Adrenal gland (tissue), 12 donors: ENCODE measurements around the gene RDX. TPM values are rescaled to one million over a fixed set of nuclear protein-coding genes. Genes with fewer than 3 reads are reported as not detected.

Experiments
- DNase-seq, 7 donors: peaks; one replicate each; pipeline ENCODE4 v3.0.0-alpha.2; 2019 to 2020
- H3K27ac ChIP-seq, 5 donors: fragments of 200-600 bp; sonication (generic) in 4 of 5; 1 replicate in 3 of 5; 2 replicates in 2 of 5; pipeline versions ENCODE4 v1.5.1 to v1.8.0; 2016 to 2020; ENCODE audit warnings: mild to moderate bottlenecking in 1 of 5
- H3K27me3 ChIP-seq: fragments of 200-600 bp; 2 replicates; pipeline ENCODE4 v1.8.0; 2021
- H3K36me3 ChIP-seq, 2 donors: fragments of 200-600 bp; replicated peaks in 1 of 2; 1 replicate in 1 of 2; 2 replicates in 1 of 2; pipeline versions ENCODE4 v1.5.1 to v1.8.0; 2018 to 2022
- H3K4me1 ChIP-seq, 2 donors: fragments of 200-600 bp; replicated peaks in 1 of 2; 1 replicate in 1 of 2; 2 replicates in 1 of 2; pipeline versions ENCODE4 v1.5.1 to v1.8.0; 2018 to 2021
- H3K4me3 ChIP-seq, 4 donors: fragments of 200-600 bp; sonication (generic) in 3 of 4; one replicate each; pipeline ENCODE4 v1.5.1; 2016 to 2018
- H3K9me3 ChIP-seq, 3 donors: fragments of 200-600 bp; sonication (generic) in 1 of 3; replicated peaks in 1 of 3; 1 replicate in 2 of 3; 2 replicates in 1 of 3; pipeline versions ENCODE4 v1.5.1 to v1.8.0; 2016 to 2021
- POLR2A ChIP-seq, 2 donors: fragments of 450-650 bp; IDR thresholded peaks; one replicate each; pipeline ENCODE4 v1.6.1; 2017; ENCODE audit warnings: antibody characterized with exemption in 2 of 2, mild to moderate bottlenecking in 2 of 2, moderate library complexity in 1 of 2
- WGBS, 4 donors: extraction: QIAGEN DNeasy Blood & Tissue Kit in 2 of 4; methylation state at CpG; one replicate each; pipeline versions ENCODE4 v1.1.5 to v1.1.7; 2013 to 2017; 5-methylcytosine and 5-hydroxymethylcytosine counted together
- intact Hi-C, 2 donors: fragments of 100-400 bp; cut with DNase I; formaldehyde crosslinking; loops; one replicate each; pipeline versions ENCODE4 v1.14.1 to v1.15.0; 2022 to 2023
- polyA plus RNA-seq, 3 donors: library from polyadenylated mRNA; stranded (reverse); fragments of 200-250 nt in 2 of 3; fragments of 350-450 nt in 1 of 3; fragmentation: Illumina TruSeq in 1 of 3; extraction: RNeasy Lipid Tissue Mini Kit (QIAGEN cat#74804) in 1 of 3; gene quantifications; one replicate each; pipeline ENCODE4 v1.2.3, GENCODE V29; 2013 to 2014
- total RNA-seq, 9 donors: library from RNA; depleted of rRNA in 4 of 9; stranded (reverse); fragments of >200 nt in 4 of 9; fragments of 120-200 nt in 1 of 9; fragmentation: NEBNext Ultra II Directional in 1 of 9; extraction: Animal tissue kit (Norgen Biotek cat#: 25700) in 1 of 9; gene quantifications; one replicate each; pipeline versions ENCODE4 v1.1.0 to v1.2.4, GENCODE V29; 2013 to 2023
- TF ChIP-seq, protein P1 (sequence below), 6 experiments: fragments of 450-650 bp in 4 of 6; fragments of 200-600 bp in 2 of 6; sonication (generic) in 1 of 6; IDR thresholded peaks; 1 replicate in 5 of 6; 2 replicates in 1 of 6; pipeline versions ENCODE4 v1.5.1 to v1.8.0; 2016 to 2021; ENCODE audit warnings: antibody characterized with exemption in 6 of 6, mild to moderate bottlenecking in 2 of 6, moderate library complexity in 1 of 6
- donor health status: healthy with polysubstance abuse.
- donor health status: Bipolar disorder and iron deficiency.
- donor health status: DM: yes; HTN: yes; CAD: no.
- donor health status: DM: no; HTN: no; CAD: no.
- donor health status: DM: no; HTN: no; CAD: no.
- donor health status: DM: yes; HTN: yes; CAD: no.

The RDX gene
- total and polyA plus RNA-seq, 12 donors: 82.4 to 1,153 (median 588) TPM

DNA sequence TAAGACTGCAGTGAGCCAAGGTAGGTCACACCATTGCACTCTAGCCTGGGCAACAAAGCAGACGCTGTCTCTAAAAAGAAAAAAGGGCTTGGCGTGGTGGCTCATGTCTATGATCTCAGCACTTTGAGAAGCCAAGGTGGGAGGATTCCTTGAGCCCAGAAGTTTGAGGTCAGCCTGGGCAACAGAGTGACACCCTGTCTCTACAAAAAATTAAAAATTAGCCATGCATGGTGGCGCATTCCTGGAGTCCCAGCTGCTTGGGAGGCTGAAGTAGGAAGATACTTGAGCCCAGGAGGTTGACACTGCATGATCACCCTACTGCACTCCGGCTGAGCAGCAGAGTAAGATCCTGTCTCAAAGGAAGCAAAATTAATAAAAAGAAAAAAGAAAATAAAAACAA lies 38.9 kb upstream of the RDX start:
- Histone ChIP-seq H3K36me3 (no peaks in the 10 kb centered on the region), H3K4me3 (no peak overlapping the region), H3K27me3 (no peaks in the 10 kb centered on the region), H3K27ac (no peak overlapping the region), H3K9me3 (no peaks in the 10 kb centered on the region), H3K4me1 (peaks cover 12 to 17% of the 10 kb centered on the region in 2 donors)
- intact Hi-C loops: no loop called here
- 94 to 97% (median 95%) methylated on average over 4 of the region's 4 CpGs for WGBS, 4 donors
- TF ChIP-seq, protein P1, sequence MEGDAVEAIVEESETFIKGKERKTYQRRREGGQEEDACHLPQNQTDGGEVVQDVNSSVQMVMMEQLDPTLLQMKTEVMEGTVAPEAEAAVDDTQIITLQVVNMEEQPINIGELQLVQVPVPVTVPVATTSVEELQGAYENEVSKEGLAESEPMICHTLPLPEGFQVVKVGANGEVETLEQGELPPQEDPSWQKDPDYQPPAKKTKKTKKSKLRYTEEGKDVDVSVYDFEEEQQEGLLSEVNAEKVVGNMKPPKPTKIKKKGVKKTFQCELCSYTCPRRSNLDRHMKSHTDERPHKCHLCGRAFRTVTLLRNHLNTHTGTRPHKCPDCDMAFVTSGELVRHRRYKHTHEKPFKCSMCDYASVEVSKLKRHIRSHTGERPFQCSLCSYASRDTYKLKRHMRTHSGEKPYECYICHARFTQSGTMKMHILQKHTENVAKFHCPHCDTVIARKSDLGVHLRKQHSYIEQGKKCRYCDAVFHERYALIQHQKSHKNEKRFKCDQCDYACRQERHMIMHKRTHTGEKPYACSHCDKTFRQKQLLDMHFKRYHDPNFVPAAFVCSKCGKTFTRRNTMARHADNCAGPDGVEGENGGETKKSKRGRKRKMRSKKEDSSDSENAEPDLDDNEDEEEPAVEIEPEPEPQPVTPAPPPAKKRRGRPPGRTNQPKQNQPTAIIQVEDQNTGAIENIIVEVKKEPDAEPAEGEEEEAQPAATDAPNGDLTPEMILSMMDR (IDR thresholded peaks at IDR 0.05): no peak
- no peak for TF ChIP-seq POLR2A (IDR thresholded peaks at IDR 0.05)
- DNase-seq: no peak

DNA sequence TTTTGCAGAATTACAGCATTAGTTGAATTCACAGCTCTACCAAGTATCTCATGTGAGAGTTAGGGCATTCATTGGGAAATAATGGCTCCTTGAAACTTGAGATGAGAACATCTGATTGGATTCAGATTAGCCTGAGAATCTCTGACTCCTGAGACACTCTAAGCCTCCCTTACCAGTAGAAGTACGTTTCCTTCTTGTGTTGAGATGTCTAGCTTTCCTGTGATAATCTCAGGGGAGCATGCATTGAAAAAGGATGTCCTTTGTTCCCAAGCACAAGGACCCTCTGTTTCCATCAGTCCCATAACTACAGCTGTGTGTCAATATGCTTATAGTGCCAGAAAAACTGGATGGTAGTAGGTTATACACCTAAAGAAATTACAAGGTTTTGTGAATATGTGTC lies 35.2 kb upstream of the RDX start:
- Histone ChIP-seq H3K27ac (no peak overlapping the region), H3K4me1 (no peaks in the 10 kb centered on the region), H3K4me3 (no peak overlapping the region), H3K36me3 (no peaks in the 10 kb centered on the region), H3K9me3 (no peaks in the 10 kb centered on the region), H3K27me3 (no peaks in the 10 kb centered on the region)
- 50 to 85% (median 64%) methylated on average over 1 of the region's 1 CpG for WGBS, 4 donors
- no peak for TF ChIP-seq POLR2A (IDR thresholded peaks at IDR 0.05)
- TF ChIP-seq, protein P1 (IDR thresholded peaks at IDR 0.05): no peak
- no peak for DNase-seq
- intact Hi-C loops: no loop called here

DNA sequence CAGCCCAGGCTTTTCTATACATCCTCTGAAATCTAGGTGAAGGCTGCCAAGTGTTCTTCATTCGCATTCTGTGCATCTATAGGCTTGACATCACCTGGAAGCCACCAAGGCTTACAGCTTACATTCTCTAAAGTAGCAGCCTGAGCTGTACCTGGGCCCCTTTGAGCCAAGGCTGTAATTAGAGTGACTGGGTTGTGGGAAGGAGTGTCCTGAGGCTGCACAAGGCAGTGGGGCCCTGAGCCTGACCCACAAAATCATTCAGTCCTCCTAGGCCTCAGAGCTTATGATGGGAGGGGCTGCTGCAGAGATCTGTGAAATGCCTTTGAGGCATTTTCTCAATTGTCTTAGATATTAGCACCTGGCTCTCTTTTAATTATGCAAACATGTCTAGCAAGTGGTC lies 33.0 kb upstream of the RDX start:
- Histone ChIP-seq H3K4me3 (no peak overlapping the region), H3K9me3 (no peaks in the 10 kb centered on the region), H3K27me3 (no peaks in the 10 kb centered on the region), H3K4me1 (no peaks in the 10 kb centered on the region), H3K27ac (no peak overlapping the region), H3K36me3 (no peaks in the 10 kb centered on the region)
- intact Hi-C loops: no loop called here
- DNase-seq: no peak
- TF ChIP-seq, protein P1 (IDR thresholded peaks at IDR 0.05): no peak
- WGBS, 4 donors: 98 to 100% (median 100%) methylated on average over 1 of the region's 1 CpG

DNA sequence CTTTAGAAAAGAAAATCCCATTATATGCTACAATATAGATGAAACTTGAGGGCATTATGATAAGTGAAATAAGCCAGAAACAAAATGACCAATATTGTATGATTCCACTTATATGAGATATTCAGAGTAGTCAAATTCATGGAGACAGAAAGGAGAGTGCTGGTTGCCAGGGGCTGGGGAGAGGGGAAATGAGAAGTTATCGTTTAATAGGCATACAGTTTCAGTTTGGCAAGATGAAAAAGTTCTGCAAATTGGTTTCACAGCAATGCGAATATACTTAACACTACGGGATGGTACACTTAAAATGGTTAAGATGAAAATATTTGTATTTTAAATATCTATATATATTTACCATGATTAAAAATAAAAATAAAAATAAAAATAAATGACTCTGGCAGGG lies 31.1 kb upstream of the RDX start:
- no peak for DNase-seq
- intact Hi-C loops: no loop called here
- no peaks in the 10 kb centered on the region for H3K4me1 ChIP-seq
- H3K36me3 ChIP-seq: no peaks in the 10 kb centered on the region
- TF ChIP-seq, protein P1 (IDR thresholded peaks at IDR 0.05): no peak
- TF ChIP-seq POLR2A (IDR thresholded peaks at IDR 0.05): no peak
- WGBS, 4 donors: 78 to 84% (median 80%) methylated on average over 3 of the region's 3 CpGs
- H3K4me3 ChIP-seq: no peak overlapping the region
- no peaks in the 10 kb centered on the region for H3K9me3 ChIP-seq
- no peaks in the 10 kb centered on the region for H3K27me3 ChIP-seq
- H3K27ac ChIP-seq: no peak overlapping the region
